Measurements from ENCODE around the gene HKDC1.
"Not testable (repeated sequence)": the region's sequence is repeated elsewhere in the genome, so short reads cannot be mapped to it uniquely, and the experiment has no call there.

Gene HKDC1

DNA sequence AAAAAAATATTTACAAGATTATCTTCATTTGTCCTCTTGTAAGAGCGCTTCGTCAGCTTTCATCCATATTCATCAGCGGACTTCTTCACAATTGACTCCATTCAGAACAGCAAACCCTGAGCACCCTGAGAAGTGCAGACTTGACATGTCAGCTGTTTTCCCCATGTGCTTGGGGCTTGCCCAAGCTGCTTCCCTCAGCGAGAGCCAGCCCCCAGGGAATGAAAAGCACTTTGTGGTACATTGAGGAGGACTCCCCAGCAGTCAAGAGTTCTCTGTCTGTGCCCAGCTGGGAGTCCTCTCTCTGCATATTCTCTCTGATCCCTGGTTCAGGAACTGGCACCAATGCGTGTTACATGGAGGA, 22.7 kb downstream of the HKDC1 start:
- no peak for DNase-seq

DNA sequence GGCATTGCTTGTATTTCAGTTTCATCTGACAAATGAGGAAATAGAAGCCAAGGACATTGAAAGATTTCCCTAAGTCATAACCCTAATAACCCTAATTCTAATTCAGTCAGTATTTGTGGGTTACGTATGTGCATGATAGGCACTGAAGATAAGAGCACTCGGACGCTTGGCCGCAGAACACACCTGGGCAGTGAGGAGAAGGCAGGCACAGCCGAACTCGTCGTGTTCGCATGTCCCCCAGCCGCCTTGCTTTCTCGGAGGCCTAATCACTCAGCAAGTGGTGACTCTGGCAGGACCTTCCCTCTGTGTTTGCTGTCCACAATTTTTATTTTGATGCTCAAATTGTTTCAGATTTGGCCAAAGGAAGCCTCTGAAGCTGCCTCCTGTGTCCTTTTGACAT, 23.7 kb downstream of the HKDC1 start:
- no peak for DNase-seq

DNA sequence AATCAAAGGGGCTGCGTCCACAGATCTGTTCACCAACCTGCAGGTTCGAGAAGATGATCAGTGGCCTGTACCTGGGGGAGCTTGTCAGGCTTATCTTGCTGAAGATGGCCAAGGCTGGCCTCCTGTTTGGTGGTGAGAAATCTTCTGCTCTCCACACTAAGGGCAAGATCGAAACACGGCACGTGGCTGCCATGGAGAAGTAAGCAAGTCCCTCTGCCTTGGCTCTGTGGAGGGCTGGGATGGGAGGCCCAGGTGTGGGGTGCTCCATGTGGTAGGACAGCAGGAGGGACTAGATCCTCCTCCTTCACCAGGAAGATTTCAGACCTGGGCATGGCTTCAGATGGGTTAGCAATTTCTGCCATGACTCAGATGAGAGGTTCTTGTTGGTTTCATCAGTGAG, 25.9 kb downstream of the HKDC1 start:
- DNase-seq: no peak

DNA sequence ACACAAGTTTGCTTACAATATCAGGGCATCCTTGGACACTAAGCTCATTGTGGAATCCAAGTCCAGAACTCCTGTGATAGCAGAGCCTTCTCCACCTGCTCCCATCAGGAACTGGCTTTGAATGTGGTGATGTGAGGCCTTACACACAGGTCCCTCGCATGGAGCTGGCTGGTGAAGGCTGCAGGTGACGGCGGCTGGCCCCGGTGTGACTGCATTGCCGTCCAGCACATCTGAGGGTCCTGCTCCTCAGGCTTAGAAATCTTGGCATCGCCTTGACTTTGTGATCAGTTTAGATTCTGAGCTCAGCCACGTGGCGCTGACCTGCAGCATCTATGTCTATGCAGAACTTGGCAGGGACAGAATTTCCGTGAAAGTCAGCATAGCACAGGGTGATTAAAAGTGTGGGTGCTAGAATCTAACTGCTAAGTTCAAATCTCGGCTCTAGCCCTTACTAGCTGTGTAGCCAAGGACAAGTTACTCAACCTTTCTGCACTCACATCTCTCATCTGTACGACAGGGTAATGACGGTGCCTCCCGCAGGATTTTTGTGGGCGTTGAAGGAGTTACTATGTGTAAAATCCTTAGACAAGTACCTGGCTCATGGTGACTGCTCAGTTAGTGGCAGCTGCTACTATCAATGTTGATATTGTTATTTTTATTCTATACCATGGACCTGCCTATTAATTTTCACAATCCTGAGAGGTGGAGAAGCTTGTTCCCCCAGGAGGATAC, 26.6 kb downstream of the HKDC1 start:
- DNase-seq: no peak

DNA sequence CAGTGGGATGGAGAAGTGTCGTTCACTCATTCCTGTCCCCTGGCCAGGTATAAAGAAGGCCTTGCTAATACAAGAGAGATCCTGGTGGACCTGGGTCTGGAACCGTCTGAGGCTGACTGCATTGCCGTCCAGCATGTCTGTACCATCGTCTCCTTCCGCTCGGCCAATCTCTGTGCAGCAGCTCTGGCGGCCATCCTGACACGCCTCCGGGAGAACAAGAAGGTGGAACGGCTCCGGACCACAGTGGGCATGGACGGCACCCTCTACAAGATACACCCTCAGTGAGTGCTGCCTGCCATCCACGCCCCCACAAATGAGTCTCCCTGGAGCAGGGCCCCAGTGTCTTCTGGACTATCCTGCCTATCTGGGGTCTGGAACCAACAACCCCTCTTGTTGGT, 27.2 kb downstream of the HKDC1 start:
- no peak for DNase-seq

DNA sequence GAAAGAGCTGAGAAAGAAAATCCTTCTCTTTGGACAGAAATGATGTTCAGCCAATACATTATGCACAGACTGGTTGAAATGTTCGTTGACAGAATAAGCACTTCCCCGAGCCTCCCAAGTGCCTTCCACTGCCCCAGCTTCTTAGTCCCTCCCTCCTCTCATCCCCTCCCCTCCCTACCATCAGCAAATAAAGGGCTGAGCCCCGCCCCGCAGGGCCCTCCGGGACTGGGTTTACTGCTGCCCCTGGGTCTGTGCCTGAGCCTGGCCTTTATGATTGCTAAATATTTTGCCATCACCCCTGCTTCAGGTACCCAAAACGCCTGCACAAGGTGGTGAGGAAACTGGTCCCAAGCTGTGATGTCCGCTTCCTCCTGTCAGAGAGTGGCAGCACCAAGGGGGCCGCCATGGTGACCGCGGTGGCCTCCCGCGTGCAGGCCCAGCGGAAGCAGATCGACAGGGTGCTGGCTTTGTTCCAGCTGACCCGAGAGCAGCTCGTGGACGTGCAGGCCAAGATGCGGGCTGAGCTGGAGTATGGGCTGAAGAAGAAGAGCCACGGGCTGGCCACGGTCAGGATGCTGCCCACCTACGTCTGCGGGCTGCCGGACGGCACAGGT, 28.1 kb downstream of the HKDC1 start:
- DNase-seq: no peak

DNA sequence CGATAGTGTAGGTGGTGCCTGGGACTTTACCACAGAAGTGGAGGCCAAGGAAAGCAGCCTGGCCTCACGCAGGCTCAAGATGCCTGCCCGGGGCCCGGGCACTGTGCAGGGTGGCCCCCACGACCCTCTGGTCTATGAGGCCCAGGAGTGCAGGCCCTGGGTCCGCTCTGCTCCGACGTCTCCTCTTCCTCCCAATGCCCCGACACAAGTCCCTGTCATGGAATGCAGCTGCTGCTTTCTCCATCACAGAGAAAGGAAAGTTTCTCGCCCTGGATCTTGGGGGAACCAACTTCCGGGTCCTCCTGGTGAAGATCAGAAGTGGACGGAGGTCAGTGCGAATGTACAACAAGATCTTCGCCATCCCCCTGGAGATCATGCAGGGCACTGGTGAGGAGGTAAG, 29.9 kb downstream of the HKDC1 start:
- no peak for DNase-seq

DNA sequence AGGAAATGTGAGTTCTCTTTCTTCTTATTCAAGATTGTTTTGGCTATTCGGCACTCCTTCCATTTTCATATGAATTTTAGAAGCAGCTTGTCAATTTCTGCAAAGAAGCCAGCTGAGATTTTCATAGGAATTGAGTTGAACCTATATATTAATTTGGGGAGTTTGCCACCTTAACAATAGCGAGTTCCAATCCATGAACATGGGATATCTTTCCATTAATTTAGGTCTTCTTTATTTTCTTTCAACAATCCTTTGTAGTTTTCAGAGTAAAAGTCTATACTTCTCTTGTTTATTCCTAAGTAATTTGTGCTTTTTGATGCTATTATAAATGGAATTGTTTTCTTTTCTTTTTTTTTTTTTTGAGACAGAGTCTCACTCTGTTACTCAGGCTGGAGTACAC, 31.3 kb downstream of the HKDC1 start:
- DNase-seq: not testable (repeated sequence)

DNA sequence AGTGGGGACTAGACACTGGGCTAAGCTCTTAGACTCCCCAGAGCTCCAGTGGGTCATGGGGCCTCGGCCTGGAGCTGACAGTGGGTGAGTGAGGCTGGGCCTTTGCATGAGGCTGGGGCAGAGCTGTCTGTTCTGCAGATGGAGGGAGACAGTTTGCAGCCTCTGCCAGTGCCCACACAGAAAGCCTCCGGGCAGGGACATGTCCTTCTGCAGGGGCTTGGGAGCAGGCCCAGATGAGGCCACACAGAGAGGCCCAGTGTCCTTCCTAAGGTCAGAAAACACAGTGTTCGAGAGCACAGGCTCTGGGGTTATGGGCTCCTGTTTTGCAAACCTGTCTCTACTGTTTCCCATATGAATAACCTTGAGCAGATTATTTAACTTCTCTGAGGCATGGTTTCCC, 33.0 kb downstream of the HKDC1 start:
- DNase-seq: no peak

DNA sequence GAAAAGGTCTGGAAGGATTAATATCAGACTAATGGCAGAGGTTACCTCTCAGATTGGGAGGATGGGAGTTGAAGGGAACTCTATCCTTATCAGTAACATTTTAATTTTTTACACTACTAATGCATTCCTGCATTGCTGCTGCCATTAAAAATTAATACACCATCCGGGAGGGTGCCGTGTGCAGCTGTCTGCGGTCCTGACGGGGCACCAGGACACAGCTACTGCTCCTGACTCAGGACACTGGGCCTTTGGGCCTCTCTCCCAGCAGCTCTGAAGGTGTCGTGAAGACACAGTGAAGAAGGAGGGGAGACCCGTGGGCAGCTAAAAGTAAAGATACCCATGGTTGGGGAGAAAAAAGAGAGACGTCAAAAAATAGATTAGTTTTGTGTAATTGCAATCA, 34.7 kb downstream of the HKDC1 start:
- no peak for DNase-seq

DNA sequence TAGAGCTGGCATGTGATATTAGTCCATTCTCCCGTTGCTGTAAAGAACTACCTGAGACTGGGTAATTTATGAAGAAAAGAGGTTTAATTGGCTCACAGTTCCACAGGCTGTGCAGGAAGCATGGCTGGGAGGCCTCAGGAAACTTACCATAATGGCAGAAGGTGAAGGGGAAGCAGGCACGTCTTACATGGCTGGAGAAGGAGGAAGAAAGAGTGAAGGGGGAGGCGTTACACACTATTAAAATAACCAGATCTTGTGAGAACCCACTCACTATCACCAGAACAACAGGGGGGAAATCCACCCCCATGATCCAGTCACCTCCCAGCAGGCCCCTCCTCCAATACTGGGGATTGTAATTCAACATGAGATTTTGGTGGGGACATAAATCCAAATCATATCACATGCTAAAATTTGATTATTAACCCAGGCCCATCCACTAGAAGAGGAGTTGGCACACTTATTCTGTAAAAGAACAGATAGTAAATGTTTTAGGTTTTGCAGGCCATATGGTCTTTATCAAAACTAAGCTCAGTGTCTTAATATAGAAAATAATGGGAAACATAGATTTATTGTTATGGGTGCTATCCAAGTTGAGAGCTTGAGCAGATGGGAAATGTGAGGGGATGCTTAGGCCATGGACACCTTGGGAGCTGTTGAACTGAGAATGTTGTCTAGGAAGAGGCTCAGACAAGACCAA, 39.6 kb downstream of the HKDC1 start:
- no peak for DNase-seq

DNA sequence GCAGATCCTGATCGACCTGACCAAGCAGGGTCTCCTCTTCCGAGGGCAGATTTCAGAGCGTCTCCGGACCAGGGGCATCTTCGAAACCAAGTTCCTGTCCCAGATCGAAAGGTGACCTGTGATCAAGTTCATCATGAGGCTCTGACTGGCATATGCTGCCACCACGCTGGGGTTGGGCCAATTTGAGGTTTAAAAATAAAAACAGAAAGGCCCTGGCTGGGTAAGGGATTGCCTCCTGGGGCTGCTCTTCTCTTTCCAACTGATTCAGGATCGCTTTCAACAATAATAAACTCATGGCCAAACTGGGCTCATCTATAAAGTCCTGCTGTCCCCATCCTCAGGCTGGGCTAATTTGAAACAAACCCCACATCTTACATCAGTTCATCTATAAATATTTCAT, 41.1 kb downstream of the HKDC1 start:
- DNase-seq: no peak

DNA sequence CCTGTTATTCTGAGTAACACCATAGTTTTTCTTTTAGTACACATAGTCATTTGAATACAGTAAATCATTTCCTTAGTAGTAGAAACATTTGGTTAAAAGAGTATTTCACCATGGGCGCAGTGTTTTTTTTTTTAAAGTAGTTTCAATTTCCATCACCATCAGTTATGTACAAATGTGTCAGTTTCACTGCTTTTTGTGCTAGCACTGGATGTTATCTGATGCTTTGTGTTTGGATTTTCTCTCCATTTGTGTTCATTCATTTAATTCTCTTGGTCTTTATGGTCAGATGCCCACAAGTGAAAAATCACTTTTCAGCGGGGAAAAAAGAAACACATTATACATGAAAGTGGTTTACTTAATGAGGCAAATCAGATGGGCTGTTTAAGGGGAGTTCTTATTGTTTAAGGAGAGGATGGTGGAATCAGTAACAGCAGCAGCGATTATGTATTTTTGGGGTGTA, 42.2 kb downstream of the HKDC1 start:
- DNase-seq: no peak

DNA sequence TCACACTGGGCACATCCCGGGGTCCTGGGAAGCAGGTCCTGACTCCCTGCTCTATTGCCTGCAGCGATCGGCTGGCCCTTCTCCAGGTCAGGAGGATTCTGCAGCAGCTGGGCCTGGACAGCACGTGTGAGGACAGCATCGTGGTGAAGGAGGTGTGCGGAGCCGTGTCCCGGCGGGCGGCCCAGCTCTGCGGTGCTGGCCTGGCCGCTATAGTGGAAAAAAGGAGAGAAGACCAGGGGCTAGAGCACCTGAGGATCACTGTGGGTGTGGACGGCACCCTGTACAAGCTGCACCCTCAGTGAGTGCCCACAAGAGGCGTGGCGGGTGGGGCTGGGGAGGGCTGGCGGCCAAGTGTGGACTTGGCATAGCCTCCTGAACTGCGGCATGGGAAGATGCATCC, 45.4 kb downstream of the HKDC1 start:
- DNase-seq: no peak

DNA sequence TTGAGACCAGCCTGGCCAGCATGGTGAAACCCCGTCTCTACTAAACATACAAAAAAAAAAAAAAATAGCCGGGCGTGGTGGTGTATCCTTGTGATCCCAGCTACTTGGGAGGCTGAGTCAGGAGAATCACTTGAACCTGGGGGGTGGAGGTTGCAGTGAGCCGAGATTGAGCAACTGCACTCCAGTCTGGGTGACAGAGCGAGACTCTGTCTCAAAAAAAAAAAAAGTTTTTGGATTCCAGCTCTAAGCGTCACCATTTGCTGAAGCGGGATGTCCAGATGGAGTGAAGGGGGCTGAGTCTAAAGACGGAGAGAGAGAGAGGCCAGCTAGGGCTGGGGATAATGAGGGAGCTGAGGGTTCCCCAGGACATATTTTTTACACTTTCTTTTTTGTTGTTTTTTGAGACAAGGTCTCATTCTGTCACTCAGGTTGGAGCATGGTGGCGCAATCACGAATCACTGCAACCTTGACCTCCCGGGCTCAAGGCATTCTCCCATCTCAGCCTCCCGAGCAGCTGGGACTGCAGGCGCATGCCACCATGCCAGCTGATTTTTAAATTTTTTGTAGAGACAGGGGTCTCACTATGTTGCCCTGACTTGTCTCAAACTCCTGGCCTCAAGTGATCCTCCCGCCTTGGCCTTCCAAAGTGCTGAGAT, 48.8 kb downstream of the HKDC1 start:
- no peak for DNase-seq

DNA sequence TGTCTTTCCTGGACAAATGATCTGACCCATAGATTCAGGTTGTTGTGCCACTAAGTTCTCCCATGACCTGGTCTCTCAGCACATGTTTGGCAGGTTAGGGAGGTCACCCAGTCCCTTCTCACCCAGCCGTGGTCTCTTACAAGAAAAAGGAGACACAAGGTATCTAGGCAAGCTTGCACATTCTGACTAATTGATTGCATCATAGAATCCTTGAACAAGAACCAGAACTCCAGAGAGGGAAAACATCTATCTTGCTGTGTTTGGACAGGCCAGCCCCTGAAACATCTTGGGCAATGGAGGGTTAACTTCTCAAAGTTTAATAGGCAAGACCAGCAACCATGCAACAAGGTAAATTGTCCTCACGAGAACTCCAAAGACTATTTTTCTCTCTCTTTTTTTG, 49.6 kb downstream of the HKDC1 start:
- no peak for DNase-seq

DNA sequence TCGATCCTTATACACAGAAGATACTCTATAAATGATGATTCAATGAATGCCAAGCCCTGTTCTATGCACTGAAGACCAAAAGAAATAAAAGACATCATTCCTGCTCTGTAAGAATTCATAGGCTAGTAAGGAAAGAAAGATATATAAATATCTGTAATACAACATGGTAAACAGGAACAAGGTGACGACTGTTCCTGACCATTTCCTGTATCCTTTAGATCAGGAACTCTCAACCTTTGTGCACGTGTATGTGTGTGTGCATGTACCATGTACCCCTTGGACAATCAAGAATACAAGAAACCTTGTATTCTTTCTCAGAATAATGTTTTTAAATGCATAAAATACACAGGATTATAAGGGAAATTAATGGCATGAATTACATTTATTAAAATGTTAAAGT, 50.9 kb downstream of the HKDC1 start:
- no peak for DNase-seq

DNA sequence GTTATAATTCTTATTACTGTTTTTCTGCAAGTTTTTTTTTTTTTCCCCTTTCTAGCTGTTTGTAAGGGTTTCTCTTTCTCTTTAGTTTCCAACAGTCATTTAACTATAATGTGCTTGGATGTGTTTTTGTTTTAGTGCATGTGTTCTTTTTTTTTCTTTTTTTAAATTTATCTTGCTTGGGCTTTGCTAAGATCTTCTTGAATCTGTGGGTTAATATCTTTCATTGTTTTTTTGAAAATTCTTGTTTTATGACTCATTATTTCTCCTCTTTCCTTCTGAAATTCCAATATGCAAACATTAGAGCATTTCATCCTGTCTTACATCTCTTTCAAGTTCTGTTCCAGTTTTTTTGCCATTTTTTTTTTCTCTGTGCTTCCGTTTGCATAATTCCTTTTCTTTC, 52.5 kb downstream of the HKDC1 start:
- no peak for DNase-seq

DNA sequence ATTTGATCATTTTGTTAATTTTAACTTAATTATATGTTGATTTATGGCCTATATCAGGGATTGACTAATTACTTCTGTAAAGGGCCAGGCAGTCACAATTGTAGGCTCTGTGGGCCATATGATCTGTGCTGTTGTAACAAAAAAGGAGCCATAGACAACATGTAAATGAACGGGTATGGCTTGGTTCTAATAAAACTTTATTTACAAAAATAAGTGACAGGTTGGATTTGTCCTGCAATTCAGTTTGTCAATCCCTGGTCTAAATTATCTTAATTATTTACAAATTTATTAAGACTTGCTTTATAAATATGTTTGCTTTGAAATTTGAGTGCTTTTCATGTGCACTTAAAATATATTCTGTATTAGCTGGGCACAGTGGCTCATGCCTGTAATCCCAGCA, 55.3 kb downstream of the HKDC1 start:
- no peak for DNase-seq

DNA sequence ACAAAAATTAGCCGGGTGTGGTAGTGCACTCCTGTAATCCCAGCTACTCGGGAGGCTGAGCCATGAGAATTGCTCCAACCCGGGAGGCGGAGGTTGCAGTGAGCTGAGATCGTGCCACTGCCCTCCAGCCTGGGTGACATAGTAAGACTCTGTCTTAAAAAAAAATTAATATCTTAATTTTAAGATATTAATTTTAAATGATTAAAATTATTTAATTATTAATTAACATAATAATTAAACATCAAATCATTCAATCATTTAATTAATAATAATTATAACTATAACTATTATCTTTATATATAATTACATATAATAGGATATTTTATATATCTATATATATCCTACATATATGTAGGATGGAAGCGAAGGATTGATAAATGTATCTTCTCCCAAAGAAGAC, 56.4 kb downstream of the HKDC1 start:
- no peak for DNase-seq

DNA sequence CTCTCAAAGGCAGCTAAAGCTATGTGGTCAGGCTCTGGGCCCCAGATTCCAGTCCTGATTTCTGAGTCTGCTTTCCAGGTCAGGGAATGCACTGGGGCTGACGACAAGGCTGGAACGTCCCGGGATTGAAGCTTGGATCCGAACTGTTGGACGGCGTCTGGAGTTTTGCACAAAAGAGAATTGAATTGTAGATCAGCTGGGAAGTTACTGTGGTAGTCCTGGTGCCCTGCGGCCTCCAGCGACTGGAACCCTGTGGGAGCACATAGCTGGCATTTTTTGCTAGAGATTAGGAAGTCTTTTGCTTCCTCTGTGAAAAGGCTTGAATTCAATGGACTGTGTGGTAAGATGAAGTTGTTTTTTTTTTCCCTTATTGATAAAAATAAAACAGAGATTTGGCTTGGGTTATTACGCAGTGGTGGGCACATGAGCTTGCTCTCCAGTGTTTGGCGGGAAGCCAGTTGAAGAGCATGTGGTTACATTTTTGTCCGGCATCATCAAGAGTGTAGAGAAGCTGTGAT, 58.4 kb downstream of the HKDC1 start, which contains the start of gene HK1:
Gene HK1, plus strand, starts transcription at position 51 of the 518 bp plus-strand sequence.
- no peak for DNase-seq

DNA sequence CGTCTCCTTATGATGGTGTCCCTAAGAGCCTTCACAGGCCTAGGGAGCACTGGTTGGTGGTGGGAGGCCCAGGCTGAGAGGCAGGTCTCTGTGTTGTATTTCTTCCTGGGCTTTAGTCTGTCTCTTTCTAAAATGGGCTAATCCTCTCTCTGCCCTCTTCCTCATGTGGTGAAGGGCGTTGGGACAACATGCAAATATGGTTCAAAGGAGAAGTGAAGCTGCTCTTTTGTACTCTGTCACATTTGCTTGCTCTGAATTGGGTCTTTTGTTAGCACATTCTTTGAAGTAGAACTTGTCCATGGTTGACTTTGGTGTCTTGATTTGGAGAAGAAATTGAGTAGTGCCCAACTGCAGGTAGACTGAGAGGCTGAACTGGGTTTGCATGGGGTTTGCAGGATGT, 59.0 kb downstream of the HKDC1 start:
- no peak for DNase-seq

Measured in NCI-H446 (cell line).